GM18526 (cell line): ENCODE results near the gene AKAP17A.

Source experiments
- POLR2A ChIP-seq: IDR thresholded peaks from 3 replicates; pipeline ENCODE4 v1.6.1; 2011; ENCODE audit not compliant: insufficient read length; ENCODE audit errors: extremely low read depth

The AKAP17A gene

DNA sequence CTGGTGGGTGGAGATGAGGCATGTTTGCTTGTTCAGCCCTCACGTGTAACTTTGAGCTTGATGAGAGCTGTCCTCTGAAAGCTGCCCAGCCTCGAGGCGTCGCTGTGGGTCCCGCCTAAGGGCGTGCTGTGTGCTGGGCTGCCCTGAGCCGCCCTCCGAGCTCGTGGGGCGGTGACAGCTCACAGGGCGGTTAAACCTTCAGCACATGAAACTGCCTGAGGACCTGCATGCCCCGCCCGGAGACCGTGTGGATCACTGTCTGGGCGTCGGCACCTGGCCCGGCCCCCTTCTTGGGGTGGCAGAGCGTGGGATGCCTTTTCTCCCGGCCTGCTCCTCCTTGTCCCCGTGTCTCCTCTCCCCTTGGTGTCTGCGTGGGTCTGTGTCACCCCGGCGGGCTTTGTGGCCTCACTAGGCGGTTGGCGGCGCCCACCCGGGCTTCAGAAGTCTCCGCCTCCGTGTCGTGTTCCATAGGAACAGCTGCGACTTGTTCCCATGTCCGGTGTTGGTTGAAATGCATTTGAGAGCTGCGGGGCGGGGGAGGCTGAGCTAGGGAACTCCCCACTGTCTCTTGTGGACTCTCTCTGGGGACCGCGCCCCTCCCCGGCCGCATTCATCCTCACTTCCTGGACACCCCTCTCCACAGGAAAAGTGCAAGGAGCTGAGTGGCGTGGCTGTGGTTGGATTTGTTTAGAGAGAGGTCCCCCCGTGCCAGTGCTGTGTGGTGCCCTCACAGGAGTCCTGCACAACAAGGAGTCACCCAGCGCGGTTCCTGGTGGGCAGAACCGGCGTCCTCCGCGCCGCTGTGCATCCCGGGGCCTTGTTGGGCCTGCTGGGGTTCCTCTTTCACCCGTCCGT is 6.8 kb downstream of the AKAP17A start:
- TF ChIP-seq POLR2A, result no peak

DNA sequence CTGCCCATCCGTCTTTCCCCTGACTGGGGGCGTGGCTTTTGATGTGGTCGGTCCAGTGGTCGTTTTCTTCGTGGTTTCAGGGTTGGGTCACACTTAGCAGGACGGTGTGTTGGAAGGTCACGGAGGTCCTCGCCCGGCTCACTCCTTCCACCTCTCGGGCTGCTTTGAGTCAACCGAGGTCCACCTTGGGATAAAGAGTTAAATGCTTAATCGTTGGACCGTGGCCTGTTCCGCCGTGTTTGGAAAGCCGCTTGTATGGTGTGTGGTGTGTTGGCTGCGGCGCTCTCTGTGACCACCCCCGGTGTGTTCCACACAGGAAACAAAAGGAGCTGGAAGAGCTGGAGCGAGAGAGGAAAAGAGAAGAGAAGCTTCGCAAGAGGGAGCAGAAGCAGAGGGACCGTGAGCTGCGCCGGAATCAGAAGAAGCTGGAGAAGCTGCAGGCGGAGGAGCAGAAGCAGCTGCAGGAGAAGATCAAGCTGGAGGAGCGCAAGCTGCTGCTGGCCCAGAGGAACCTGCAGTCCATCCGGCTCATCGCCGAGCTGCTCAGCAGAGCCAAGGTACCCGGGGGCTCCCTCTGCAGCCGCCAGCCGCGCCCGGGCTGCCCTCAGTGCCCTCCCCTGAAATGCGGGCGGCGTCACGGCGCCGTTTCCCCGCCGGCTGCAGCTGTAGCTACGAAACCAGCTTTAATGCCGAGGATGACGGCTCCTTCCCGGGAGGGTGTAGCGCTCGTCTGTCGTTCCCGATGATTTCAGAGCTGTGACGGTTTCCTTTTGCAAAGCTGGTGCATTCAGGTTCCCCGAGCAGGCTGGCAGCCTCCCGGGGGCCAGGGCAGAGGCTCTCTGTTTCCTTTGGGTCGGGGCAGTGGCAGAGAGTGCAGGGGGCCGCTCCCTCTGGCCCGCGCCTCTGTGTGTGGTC is 7.7 kb downstream of the AKAP17A start:
- TF ChIP-seq POLR2A, result no peak

DNA sequence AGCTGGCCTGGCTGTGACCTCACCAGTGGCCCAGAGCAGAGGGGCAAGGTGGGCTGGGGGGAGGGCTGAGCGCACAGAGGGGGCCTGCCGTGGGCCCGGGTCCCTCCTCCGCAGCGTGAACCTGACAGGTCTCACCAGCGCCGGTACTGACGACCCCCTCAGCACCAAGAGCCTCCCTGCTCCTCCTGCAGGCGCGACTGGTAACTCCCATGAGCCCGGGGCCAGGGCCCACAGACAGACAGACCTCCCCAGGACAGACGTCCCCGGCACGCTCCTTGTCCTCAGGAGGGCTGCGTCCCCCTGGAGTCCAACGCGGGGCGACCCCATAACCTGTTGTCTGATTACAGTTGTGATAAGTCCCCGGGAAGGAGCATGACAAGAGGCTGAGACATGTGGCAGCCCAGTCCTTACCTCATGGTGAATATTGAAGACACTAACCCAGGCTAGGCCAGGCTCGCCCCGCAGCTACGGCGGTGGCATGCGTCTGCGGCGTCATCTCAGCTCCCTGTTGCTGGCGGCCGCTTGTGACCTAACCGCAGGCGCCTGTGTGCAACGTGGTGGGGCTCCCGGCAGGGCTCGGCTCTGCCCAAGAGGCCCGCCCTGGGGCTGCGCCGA is 8.5 kb downstream of the AKAP17A start:
- no peak for TF ChIP-seq POLR2A

DNA sequence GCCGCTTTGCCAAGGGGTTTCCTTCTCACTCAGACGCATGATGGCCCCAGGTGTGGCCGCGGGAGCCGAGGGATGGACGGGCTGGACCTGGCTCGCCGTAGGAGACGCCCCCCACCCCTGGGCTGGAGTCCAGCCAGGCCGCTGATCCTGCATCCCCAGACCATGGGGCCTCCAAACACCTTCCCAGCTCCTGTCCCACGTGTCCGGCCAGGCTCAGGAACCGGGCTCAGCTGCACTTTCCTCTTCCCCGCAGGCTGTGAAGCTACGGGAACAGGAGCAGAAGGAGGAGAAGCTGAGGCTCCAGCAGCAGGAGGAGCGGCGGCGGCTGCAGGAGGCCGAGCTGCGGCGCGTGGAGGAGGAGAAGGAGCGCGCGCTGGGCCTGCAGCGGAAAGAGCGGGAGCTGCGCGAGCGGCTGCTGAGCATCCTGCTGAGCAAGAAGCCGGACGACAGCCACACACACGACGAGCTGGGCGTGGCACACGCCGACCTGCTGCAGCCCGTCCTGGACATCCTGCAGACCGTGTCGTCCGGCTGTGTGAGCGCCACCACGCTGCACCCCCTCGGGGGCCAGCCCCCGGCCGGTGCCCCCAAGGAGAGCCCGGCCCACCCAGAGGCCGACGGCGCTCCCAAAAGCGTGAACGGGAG is 9.1 kb downstream of the AKAP17A start:
- TF ChIP-seq POLR2A, result no peak

DNA sequence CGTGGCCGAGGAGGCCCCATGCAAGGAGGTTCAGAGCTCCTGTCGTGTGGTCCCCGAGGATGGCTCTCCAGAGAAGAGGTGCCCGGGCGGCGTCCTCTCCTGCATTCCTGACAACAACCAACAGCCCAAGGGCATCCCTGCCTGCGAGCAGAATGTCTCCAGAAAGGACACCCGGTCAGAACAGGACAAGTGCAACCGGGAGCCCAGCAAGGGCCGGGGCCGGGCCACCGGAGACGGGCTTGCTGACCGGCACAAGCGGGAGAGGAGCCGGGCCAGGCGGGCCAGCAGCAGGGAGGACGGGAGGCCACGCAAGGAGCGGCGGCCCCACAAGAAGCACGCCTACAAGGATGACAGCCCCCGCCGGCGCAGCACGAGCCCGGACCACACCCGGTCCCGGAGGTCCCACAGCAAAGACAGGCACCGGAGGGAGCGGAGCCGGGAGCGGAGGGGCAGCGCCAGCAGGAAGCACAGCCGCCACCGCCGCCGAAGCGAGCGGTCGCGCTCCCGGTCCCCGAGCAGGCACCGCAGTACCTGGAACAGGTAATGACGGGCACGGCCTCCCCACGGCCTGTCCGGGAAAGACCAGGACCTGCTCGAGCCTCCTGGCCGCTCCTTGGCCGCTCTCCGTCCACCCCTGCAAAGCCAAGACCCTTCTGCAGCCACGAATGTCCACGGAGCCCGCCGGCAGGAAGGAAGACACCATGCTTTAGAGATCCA is 9.8 kb downstream of the AKAP17A start:
- TF ChIP-seq POLR2A, result no peak

DNA sequence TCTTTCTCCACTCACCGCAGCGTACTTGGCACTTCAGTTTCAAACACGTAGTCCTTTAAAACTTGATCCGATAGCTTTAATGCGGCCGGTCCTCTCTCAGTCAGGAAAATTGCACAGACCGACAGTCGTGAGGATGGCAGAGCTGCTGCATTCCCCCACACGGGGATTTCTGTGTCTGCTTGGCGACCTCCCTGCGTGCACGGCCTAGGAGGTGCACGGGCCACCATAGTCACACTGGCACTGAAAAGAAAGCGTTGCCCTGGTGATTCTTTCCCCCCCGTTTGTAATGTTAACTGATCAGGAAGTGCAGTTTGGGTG is 10.3 kb downstream of the AKAP17A start:
- no peak for TF ChIP-seq POLR2A

DNA sequence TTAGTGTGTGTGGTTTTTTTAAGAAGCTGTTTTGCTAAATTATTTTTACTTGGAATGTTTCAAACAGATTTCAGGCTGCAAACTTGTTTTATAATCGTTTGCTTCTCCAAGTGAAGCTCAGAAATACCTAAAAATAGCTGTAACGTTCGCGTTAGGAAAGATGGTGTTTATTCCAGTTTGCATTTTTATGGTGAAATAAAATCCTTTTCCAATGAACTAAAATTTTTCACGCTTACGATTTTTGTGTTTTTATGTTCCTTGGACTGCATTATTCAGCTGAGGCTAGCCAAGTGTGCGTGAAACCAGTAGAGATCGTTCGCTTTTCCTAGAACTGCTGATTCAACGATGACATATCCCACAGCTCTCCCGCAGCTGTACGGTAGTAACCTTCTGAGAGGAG is 10.9 kb downstream of the AKAP17A start:
- TF ChIP-seq POLR2A, result no peak

DNA sequence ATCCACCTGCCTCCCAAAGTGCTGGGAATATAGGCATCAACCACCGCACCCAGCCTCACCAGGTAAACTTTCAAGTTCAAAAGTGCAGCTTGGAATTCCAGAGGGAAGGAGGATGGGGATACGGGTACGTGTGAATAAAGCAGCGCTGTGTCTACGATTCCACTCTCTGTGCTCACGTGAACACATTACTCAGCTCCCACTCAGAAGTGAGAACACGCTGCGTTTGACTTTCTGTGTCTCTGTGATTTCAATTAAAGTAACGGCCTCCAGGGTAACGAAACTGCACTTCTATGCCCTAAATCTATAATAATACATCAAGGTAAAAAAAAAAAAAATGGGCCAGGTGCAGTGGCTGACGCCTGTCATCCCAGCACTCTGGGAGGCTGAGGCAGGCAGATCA is 15.1 kb downstream of the AKAP17A start:
- TF ChIP-seq POLR2A, result no peak

DNA sequence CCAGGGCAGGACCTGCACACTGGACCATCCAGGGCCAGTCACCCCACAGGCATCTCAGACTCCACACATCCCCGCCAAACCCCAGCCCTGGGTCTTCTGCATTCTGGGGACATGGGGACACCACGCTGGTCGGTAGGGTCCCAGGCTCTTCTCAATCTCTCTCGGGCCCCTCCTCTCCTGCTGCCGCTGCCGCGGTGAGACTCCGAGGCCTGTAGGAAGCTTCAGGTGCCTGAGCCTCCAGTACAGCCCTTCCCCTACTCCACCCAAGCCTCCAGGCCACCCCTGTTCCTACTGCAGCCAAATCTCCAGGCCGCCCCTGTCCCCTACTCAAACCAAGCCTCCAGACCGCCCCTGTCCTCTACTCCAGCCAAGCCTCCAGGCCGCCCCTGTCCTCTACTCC is 17.9 kb downstream of the AKAP17A start:
- TF ChIP-seq POLR2A, result no peak

DNA sequence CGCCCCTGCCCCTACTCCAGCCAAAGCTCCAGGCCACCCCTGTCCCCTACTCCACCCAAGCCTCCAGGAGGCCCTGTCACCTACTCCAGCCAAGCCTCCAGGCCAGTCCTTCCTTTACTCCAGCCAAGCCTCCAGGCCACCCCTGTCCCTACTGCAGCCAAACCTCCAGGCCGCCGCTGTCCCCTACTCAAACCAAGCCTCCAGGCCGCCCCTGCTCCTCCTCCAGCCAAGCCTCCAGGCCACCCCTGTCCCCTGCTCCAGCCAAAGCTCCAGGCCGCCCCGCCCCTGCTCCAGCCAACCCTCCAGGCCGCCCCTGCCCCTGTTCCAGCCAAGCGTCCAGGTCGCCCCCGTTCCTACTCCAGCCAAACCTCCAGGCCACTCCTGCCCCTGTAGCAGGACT is 18.4 kb downstream of the AKAP17A start:
- no peak for TF ChIP-seq POLR2A

DNA sequence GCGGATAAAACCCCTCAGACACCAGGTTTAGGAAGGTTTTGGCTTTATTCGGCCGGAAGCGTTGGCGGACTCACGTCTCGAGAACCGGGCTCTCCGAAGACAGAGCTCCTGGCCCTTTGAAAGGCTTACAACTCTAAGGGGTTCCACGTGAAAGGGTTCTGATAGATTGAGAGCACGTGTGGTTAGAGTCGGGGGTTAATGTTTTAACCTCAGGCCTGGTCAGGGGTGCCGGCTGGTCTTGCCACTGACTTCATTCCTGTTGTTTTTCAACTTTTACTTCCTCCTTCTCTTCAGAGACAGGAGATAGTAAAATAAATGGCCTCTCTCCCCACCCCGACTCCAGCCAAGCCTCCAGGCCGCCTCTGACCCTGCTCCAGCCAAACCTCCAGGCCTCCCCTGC is 18.8 kb downstream of the AKAP17A start:
- TF ChIP-seq POLR2A, result no peak

DNA sequence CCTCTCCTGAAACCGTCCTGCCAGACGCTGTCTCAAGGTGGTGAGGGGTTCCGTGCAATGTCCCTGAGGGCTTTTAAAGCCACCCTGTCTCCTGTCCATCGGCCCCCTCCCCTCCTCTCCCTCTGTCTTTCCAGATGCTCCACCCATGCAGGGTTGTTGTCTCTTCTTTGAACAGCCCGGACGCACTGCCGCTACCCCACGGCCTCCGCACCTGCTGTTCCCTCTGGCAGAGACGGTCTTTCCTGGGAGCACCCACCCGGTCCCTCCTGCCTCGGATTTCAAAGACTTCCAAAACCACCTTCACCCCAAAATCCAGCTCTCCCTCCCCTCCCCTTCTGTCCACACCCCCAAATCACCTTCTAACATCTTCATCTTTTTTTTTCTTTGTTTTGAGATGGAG is 19.3 kb downstream of the AKAP17A start:
- TF ChIP-seq POLR2A, result no peak

DNA sequence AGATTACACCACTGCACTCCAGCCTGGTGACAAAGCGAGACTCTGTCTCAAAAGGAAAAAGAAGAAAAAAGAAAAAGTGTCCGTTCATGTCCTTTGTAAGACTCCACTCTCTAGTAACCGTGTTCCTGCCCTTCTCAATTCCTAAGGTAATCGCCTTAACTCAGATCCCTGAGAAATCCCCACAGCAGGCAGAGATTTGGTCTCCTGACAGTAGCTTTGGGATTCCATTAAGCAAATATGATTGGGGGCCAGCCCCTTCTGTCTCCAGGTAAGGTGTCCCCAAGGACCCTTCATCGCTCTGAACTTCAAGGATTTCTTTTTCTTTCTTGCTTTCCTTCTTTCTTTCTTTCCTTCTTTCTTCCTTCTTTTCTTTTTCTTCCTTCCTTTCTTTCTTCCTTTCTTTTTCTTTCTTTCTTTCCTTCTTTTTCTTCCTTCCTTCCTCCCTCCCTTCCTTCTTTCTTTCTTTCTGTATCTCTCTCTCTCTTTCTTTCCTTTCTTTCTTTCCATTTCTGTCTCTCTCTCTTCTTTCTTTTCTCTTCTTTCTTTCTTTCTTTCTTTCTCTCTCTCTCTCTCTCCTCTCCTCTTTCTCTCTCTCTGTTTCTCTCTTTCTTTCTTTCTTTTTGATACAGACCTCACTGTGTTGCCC is 21.4 kb downstream of the AKAP17A start:
- no peak for TF ChIP-seq POLR2A

DNA sequence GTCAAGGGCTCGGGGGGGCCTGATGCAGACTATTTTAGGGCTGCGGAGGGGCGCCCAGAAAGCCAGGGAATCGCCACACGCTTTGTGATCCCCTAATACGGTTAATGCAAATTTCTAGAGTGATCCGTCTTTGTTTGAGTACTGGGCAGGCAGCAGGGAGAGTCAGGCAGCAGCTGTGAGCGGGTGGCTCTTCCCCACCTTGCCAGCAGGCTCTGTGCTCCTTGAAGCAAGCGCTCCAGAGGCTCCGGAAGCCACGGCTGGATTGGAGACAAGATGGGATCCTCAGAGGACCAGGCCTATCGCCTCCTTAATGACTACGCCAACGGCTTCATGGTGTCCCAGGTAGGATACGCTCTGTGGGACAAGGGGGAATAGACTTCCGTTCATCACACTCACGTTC is 23.5 kb downstream of the AKAP17A start, which contains the start of gene ASMT:
Gene ASMT (plus strand): TSS at position 133 of the 400 bp plus-strand sequence. CDS start 141 bp downstream, at position 274.
- no peak for TF ChIP-seq POLR2A
